OCI-LY3 (cell line): Measurements from ENCODE around the gene PDPN.

Experiments
- H2AFZ ChIP-seq: fragments of 200-600, 300-600 bp; shearing (Covaris generic); 2 replicates; pipeline ENCODE4 v1.6.0; 2014; ENCODE audit warnings: antibody characterized with exemption, low read depth, low read length
- H3K27ac ChIP-seq: fragments of 200-600, 300-600 bp; sonication (generic); 2 replicates; pipeline ENCODE4 v1.5.1; 2014; ENCODE audit warnings: mild to moderate bottlenecking, low read length, moderate library complexity, mixed read lengths
- H3K27me3 ChIP-seq: fragments of 200-600, 300-600 bp; sonication (generic); 2 replicates; pipeline ENCODE4 v1.6.1; 2014; ENCODE audit warnings: low read depth, low read length, mixed read lengths
- H3K36me3 ChIP-seq: fragments of 200-600, 300-600 bp; sonication (generic); replicated peaks from 2 replicates; pipeline ENCODE3; 2014; ENCODE audit warnings: low read depth, low read length, mixed read lengths
- H3K4me1 ChIP-seq: fragments of 300-600, 200-600 bp; sonication (generic); 2 replicates; pipeline ENCODE4 v1.6.1; 2014; ENCODE audit warnings: low read length, mixed read lengths
- H3K4me2 ChIP-seq: fragments of 200-600, 300-600 bp; sonication (generic); 2 replicates; pipeline ENCODE4 v1.6.1; 2014; ENCODE audit warnings: low read length, mixed read lengths
- H3K4me3 ChIP-seq: fragments of 300-600, 200-600 bp; sonication (generic); 2 replicates; pipeline ENCODE4 v1.5.1; 2014; ENCODE audit warnings: antibody characterized with exemption, mild to moderate bottlenecking, low read length, moderate library complexity
- H3K79me2 ChIP-seq: fragments of 300-600, 200-600 bp; shearing (Covaris generic); 2 replicates; pipeline ENCODE4 v1.6.1; 2014; ENCODE audit warnings: mild to moderate bottlenecking, low read length, mixed read lengths
- H3K9ac ChIP-seq: fragments of 300-600, 200-600 bp; shearing (Covaris generic); 2 replicates; pipeline ENCODE4 v1.6.0; 2014; ENCODE audit warnings: mild to moderate bottlenecking, low read length, moderate library complexity
- H3K9me3 ChIP-seq: fragments of 200-600, 300-600 bp; shearing (Covaris generic); 2 replicates; pipeline ENCODE4 v1.6.1; 2014; ENCODE audit warnings: low read length, mixed read lengths; ENCODE audit not compliant: insufficient read depth
- H4K20me1 ChIP-seq: fragments of 200-600, 300-600 bp; sonication (generic); 2 replicates; pipeline ENCODE4 v1.6.1; 2016; ENCODE audit warnings: low read length, mixed read lengths; ENCODE audit not compliant: insufficient read depth
- EZH2phosphoT487 ChIP-seq: fragments of 200-600 bp; shearing (Covaris generic); IDR thresholded peaks from 2 replicates; pipeline ENCODE4 v1.6.1; 2018; ENCODE audit warnings: antibody characterized with exemption, mixed run types, low read depth
- TF ChIP-seq, protein P1 (sequence below): fragments of 200-600, 300-600 bp; sonication (generic); IDR thresholded peaks from 2 replicates; pipeline ENCODE4 v1.5.1; 2014; ENCODE audit warnings: antibody characterized with exemption, low read length, low read depth

The PDPN gene

DNA sequence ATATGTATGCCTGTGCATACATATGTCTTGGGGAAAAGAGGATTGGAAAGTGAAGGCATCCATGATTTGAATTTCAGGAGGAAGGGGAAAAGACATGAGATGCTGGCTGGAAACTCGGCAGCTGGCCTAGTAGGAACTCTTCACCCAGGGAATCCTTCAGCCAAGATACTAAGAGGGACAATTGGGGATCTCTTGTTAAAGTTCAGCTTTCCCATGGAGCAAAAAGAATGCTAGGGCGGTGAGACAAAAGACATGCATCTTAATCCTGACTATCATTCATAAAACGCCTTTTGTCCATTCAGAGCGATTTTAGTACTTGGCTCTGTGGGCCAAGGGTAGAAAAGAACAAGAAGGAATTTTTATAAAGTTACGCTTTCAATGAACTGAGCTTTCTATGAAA lies 20.5 kb downstream of the PDPN start:
- H3K9me3 ChIP-seq = no peaks in the 10 kb centered on the region
- TF ChIP-seq EZH2phosphoT487 = no peak
- TF ChIP-seq, protein P1, sequence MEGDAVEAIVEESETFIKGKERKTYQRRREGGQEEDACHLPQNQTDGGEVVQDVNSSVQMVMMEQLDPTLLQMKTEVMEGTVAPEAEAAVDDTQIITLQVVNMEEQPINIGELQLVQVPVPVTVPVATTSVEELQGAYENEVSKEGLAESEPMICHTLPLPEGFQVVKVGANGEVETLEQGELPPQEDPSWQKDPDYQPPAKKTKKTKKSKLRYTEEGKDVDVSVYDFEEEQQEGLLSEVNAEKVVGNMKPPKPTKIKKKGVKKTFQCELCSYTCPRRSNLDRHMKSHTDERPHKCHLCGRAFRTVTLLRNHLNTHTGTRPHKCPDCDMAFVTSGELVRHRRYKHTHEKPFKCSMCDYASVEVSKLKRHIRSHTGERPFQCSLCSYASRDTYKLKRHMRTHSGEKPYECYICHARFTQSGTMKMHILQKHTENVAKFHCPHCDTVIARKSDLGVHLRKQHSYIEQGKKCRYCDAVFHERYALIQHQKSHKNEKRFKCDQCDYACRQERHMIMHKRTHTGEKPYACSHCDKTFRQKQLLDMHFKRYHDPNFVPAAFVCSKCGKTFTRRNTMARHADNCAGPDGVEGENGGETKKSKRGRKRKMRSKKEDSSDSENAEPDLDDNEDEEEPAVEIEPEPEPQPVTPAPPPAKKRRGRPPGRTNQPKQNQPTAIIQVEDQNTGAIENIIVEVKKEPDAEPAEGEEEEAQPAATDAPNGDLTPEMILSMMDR = no peak
- H3K27ac ChIP-seq = no peak overlapping the region
- no peaks in the 10 kb centered on the region for H3K27me3 ChIP-seq
- H4K20me1 ChIP-seq = no peaks in the 10 kb centered on the region
- H3K4me2 ChIP-seq = no peak overlapping the region
- H3K36me3 ChIP-seq = no peaks in the 10 kb centered on the region
- H3K79me2 ChIP-seq = no peaks in the 10 kb centered on the region
- H3K4me1 ChIP-seq = no peaks in the 10 kb centered on the region
- H3K9ac ChIP-seq = no peak overlapping the region
- no peak overlapping the region for H3K4me3 ChIP-seq
- no peak overlapping the region for H2AFZ ChIP-seq

DNA sequence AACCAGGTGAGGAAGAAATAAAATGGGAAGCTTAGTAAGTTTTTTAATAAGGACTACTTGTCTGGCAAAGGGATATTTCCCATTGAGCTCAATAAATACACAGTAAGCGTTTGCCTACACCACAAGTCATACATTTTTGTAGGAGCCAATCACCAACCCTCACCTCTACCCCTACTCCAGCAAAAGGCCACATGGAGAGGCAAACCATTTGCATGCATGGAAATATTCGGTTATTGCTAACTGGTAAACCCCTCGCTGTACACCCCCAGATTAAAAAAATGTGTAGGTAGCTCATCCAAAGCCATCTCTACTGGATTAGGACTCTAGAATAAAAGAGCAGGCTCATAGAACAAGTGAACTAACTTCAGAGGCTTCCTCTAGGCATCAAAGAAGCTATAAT lies 21.1 kb downstream of the PDPN start:
- Histone ChIP-seq H3K27me3 (no peaks in the 10 kb centered on the region), H3K4me2 (no peak overlapping the region), H3K4me1 (no peaks in the 10 kb centered on the region), H3K4me3 (no peak overlapping the region), H3K36me3 (no peaks in the 10 kb centered on the region), H3K79me2 (no peaks in the 10 kb centered on the region), H3K27ac (no peak overlapping the region), H4K20me1 (no peaks in the 10 kb centered on the region), H3K9me3 (no peaks in the 10 kb centered on the region), H2AFZ (no peak overlapping the region), H3K9ac (no peak overlapping the region)
- no peak for TF ChIP-seq EZH2phosphoT487
- TF ChIP-seq, protein P1 = no peak

DNA sequence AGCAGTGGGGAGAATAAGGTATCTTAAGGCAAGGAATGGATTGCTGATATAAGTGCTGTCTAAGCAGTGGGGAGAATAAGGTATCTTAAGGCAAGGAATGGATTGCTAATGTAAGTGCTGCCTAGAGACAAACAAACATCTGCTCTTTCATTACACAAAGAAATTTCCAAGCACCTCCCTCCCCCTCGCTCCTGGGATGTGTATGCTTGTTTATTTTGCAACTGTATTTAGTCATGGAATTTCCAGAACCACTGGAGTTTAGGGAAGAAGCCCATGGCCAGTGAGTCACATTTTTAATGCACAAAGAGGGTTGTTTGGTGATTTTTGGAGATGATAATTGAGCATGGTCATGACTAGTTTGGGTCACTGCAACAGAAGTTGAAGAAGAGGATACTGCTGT lies 21.5 kb downstream of the PDPN start:
- H3K27me3 ChIP-seq = no peaks in the 10 kb centered on the region
- no peaks in the 10 kb centered on the region for H3K9me3 ChIP-seq
- TF ChIP-seq EZH2phosphoT487 = no peak
- TF ChIP-seq, protein P1 = no peak
- H3K4me1 ChIP-seq = no peaks in the 10 kb centered on the region
- H3K79me2 ChIP-seq = no peaks in the 10 kb centered on the region
- no peaks in the 10 kb centered on the region for H3K36me3 ChIP-seq
- H3K4me2 ChIP-seq = no peak overlapping the region
- no peaks in the 10 kb centered on the region for H4K20me1 ChIP-seq
- H3K27ac ChIP-seq = no peak overlapping the region
- no peak overlapping the region for H2AFZ ChIP-seq
- H3K4me3 ChIP-seq = no peak overlapping the region
- H3K9ac ChIP-seq = no peak overlapping the region

DNA sequence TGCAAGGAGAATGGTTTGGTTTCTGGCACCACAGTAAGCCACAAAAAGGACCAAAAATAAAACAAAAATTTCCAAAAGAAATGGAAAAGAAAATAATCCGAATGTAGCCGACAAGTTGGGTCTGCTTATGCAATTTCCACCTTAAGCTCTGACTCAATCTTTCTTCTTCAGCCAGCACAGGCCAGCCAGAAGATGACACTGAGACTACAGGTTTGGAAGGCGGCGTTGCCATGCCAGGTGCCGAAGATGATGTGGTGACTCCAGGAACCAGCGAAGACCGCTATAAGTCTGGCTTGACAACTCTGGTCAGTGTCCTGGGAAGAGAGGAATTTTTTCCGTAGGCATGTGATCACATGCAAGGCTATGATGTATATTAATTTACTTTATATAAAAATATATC lies 23.4 kb downstream of the PDPN start:
- Histone ChIP-seq H3K9me3 (no peaks in the 10 kb centered on the region), H3K4me2 (no peak overlapping the region), H3K9ac (no peak overlapping the region), H3K27me3 (no peaks in the 10 kb centered on the region), H3K79me2 (no peaks in the 10 kb centered on the region), H3K27ac (no peak overlapping the region), H3K36me3 (no peaks in the 10 kb centered on the region), H3K4me3 (no peak overlapping the region), H3K4me1 (no peaks in the 10 kb centered on the region), H4K20me1 (no peaks in the 10 kb centered on the region), H2AFZ (no peak overlapping the region)
- TF ChIP-seq, protein P1 = no peak
- TF ChIP-seq EZH2phosphoT487 = no peak
